Activated CD4-positive, CD25-positive, alpha-beta regulatory T cell treated with anti-CD3 and anti-CD28 coated beads, Interleukin-2, amount 50 U/mL, for 24 hours (primary cell): ENCODE data around the gene DYRK1B.

Experiments
- ATAC-seq, 2 donors: fragments of 150-1000 bp; cut with Tn5 transposase; one replicate each; pipeline ENCODE4 v1.10.0; 2021; ENCODE audit warnings: mild to moderate bottlenecking in 1 of 2, moderate library complexity in 1 of 2

Gene DYRK1B

GRCh38 chr19:39852882-39853281, 18.9 kb upstream of the DYRK1B start:
- ATAC-seq = no peak

- no peak for ATAC-seq
Measured at GRCh38 chr19:39850892-39851291, 16.9 kb upstream of the DYRK1B start.

DNA sequence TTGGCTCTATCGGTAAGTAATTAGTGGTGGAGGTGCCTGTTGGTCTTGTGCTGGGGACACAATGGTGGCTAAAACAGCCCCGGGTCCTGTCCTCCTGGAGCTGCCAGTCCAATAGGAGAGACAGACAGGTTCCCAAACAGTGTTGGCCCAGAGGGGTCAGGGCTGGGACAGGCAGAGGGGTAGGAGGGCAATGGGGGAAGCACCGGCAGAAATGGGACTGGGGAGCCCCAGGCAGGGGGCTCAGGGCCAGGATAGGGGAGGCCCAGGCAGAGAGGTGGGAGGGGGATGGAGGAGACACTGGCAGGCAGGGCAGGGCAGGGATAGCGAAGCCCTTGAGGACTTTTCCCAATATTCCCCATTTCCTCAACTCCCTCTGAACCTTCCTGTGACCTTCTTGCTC, 14.4 kb upstream of the DYRK1B start:
- no peak for ATAC-seq

DNA sequence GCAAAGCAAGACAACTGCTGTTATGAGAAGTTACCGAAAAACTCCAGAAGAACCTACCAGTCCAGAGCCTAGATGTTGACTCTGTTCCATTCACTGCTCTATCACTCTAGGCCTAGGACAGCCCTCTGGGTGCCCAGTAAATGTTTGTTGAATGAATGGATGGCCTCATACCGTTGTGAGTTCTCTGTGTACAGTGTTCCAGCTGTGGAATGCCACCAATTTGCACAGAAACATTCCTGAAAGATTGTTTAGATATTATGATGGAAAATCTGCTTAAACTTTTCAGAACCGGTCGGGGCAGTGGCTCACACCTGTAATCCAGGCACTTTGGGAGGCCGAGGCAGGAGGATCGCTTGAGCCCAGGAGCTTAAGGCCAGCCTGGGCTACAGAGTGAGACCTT, 13.6 kb upstream of the DYRK1B start:
- no peak for ATAC-seq

DNA sequence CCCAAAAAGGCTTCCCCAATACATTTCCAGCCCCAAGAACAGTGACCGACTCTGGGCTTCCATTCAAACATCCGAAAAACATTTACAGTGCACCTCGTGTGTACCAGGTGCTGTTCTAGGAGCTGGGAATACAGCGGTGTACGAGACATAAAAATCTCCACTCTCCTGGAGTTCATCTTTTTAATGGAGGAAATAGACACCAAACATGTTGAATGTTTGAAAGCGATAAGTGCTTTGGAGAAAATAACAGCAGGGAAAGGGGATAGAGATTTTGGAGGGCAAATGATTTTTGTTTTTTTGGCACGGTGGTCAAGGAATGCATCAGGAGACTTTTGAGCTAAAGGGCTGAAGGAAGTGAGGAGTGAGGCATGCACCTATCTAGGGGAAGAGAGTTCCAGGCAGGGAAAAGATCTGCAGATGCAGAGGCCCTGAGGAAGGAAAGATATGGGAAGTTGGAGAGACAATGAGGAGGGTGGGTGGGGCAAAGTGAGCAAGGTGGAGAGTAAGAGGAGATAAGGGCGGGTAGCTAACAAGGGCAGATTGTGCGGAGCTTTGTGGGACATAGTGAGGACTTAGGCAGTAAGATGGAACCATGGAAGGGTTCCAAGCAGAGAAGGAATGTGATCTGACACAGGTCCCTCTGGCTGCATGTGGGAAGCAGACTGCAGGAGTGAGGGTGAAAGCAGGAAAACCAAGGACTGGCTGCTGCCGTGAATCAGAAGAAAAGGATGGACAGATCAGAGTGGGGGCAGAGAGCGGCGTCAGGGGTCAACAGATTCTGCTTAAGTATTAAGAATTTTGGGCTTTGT, 12.9 kb upstream of the DYRK1B start:
- ATAC-seq = no peak

GRCh38 chr19:39845933-39846677, 12.1 kb upstream of the DYRK1B start, which contains the start of gene FBL:
Gene FBL, minus strand, starts transcription at chr19:39846379. Its CDS starts 79 bp downstream, at chr19:39846300.
- ATAC-seq = peak; percentile 87 to 93

- peak in 1 of 2 donors; percentile 4 for ATAC-seq
Measured at GRCh38 chr19:39845584-39845932, 11.6 kb upstream of the DYRK1B start.

DNA sequence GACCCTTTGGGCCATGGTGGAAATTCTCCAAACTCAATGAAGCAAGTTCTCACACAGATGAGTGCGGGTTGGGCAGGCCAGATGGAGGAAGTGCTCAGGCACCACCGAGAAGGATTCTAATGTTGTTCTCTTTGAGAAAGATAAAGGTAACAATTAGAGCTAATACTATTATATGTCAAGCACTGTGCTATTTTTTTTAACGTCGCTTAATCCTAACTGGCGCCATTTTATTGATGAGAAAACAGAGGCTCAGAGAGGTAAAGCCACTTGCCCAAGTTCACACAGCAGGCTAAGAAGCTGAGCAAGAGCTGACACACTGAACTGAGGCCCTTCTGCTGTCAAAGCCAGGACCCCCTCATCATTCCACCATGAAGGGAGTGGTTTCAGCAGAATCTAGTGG, 11.2 kb upstream of the DYRK1B start:
- peak in 1 of 2 donors; percentile 6 for ATAC-seq

DNA sequence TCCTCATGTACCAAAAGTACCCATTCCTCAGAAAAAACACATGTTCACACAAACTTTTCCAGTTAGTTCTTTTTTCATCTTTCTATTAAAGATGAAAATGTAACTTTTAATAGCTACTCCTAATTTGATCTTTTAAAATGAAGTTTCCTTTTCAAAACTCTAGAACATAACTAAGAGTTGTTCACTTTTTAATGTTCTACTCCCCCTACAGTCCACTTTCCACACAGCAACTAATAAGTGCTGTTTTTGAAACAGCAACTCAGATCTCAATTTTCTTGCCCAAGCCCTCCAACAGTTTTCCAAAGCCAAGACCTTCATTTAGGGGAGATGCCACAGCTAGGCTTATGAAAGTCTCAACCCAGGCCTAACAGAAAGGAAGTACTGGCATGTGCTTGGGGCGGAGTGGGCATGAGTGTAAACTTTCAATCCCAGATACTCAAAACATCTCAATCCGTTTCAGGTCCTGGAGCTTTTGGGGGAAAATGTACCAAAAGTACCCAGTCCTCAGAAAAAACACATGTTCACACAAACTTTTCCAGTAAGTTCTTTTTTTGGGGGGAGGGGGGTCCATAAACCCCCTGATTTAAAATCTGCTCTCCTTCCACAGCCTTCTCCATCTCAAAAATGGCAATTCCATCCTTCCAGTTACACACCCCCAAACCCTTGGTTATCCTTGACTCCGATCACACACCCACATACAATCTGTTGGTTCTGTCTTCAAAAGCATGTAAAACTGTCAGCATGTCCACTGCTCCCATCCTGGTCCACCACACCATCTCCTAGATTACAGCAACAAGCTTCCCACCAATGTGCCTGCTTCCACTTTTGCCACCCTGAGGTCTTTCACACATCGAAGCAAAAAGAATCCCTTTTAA, 10.2 kb upstream of the DYRK1B start:
- no peak for ATAC-seq

- ATAC-seq = no peak
Measured at GRCh38 chr19:39842693-39843435, 8.9 kb upstream of the DYRK1B start.

- ATAC-seq = no peak
Measured at GRCh38 chr19:39841041-39841440, 7.1 kb upstream of the DYRK1B start.

- ATAC-seq = no peak
Measured at GRCh38 chr19:39840492-39840891, 6.5 kb upstream of the DYRK1B start.

- no peak for ATAC-seq
Measured at GRCh38 chr19:39839678-39840327, 5.8 kb upstream of the DYRK1B start.

- ATAC-seq = no peak
Measured at GRCh38 chr19:39838569-39838968, 4.6 kb upstream of the DYRK1B start.

- no peak for ATAC-seq
Measured at GRCh38 chr19:39837978-39838377, 4.0 kb upstream of the DYRK1B start.

GRCh38 chr19:39834287-39834841, 402 bp upstream of the DYRK1B start:
- ATAC-seq = no peak

DNA sequence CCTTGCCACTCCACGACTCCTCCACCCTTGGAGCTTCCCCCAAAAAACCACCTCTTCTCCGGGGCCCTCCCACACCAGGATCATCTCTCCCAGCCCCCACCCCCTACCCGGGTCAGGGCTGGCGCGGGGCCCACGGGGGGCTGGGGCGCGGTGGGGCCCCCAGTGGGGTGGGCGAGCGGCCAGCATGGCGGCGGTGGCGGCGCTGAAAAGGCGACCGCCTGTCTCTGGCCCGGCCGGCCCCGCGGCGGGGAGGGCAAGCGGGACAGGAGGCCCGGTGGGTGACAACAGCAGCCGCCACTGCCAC, 850 bp downstream of the DYRK1B start:
- no peak for ATAC-seq

DNA sequence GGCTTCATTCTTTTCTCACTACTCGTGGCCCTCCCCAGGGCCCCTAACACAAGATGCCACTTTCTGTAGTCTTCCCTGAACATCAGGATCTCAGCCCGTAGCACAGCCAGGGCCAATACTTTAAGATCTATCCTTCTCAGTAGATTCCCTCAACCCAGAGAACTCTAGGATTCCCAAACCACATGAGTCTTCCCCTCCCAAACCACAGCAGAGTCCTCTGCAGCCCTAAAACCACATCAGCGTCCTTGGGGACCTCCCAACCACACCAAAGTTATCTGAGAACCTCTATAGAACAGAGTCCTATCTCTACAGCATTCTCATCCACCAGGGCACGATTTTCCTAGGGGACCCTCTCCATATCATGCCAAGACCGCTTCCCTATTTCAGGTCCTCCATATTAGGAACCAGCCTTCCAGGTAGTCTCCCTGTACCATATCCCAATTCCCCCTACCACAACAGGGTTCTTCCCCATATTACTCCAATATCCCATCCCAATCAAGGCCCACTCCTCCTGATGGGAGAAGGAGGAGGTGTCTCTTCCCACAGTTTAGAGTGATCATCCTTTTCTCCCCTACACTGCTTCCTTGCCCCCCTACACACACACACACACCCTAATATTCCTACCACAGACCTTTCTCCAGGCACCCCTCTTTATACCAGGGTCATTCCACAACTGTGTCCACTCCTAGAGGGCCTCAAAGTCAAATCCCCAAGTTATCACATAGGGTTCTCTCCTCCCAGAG, 1.4 kb downstream of the DYRK1B start:
- no peak for ATAC-seq

- no peak for ATAC-seq
Measured at GRCh38 chr19:39831679-39832078, 2.3 kb downstream of the DYRK1B start.

- no peak for ATAC-seq
Measured at GRCh38 chr19:39830847-39831246, 3.1 kb downstream of the DYRK1B start.

GRCh38 chr19:39830406-39830805, 3.6 kb downstream of the DYRK1B start:
- no peak for ATAC-seq
